GM23338 (cell line): ENCODE measurements around the gene CD80.

Experiments
- CTCF ChIP-seq, 2 experiments: fragments of 200-600 bp in 1 of 2; sonication (generic) in 1 of 2; conservative IDR thresholded peaks; 2 replicates each; pipeline versions ENCODE4 v1.5.1 to v1.6.1; 2016 to 2017; ENCODE audit warnings: antibody characterized with exemption in 2 of 2, low read depth in 2 of 2, mild to moderate bottlenecking in 2 of 2, moderate library complexity in 1 of 2
- EZH2 ChIP-seq: fragments of 200-600 bp; sonication (generic); IDR thresholded peaks from one replicate; pipeline ENCODE4 v1.8.0; 2017; ENCODE audit warnings: antibody characterized with exemption, mild to moderate bottlenecking, low read depth; ENCODE audit not compliant: unreplicated experiment
- EZH2phosphoT487 ChIP-seq: fragments of 200-600 bp; sonication (generic); IDR thresholded peaks from one replicate; pipeline ENCODE4 v1.8.1; 2018; ENCODE audit warnings: antibody characterized with exemption; ENCODE audit not compliant: unreplicated experiment
- NANOG ChIP-seq: IDR thresholded peaks from 2 replicates; pipeline ENCODE4 v1.6.1; 2016; ENCODE audit warnings: antibody characterized with exemption, borderline replicate concordance
- POLR2AphosphoS5 ChIP-seq: IDR thresholded peaks from 2 replicates; pipeline ENCODE4 v1.6.1; 2016; ENCODE audit warnings: antibody characterized with exemption, low read depth
- TF ChIP-seq, protein P1 (sequence below): IDR thresholded peaks from one replicate; pipeline ENCODE4 v1.6.1; 2018; ENCODE audit warnings: antibody characterized with exemption; ENCODE audit not compliant: unreplicated experiment

GRCh38 chr3:119575507-119575906 lies 16.1 kb upstream of the CD80 start:
- TF ChIP-seq EZH2 (no peak), CTCF (conservative IDR thresholded peaks at IDR 0.05; ENCODE audit: low read depth in 2 of 2) (no peak), POLR2AphosphoS5 (no peak), NANOG (no peak), EZH2phosphoT487 (no peak)
- TF ChIP-seq, protein P1, sequence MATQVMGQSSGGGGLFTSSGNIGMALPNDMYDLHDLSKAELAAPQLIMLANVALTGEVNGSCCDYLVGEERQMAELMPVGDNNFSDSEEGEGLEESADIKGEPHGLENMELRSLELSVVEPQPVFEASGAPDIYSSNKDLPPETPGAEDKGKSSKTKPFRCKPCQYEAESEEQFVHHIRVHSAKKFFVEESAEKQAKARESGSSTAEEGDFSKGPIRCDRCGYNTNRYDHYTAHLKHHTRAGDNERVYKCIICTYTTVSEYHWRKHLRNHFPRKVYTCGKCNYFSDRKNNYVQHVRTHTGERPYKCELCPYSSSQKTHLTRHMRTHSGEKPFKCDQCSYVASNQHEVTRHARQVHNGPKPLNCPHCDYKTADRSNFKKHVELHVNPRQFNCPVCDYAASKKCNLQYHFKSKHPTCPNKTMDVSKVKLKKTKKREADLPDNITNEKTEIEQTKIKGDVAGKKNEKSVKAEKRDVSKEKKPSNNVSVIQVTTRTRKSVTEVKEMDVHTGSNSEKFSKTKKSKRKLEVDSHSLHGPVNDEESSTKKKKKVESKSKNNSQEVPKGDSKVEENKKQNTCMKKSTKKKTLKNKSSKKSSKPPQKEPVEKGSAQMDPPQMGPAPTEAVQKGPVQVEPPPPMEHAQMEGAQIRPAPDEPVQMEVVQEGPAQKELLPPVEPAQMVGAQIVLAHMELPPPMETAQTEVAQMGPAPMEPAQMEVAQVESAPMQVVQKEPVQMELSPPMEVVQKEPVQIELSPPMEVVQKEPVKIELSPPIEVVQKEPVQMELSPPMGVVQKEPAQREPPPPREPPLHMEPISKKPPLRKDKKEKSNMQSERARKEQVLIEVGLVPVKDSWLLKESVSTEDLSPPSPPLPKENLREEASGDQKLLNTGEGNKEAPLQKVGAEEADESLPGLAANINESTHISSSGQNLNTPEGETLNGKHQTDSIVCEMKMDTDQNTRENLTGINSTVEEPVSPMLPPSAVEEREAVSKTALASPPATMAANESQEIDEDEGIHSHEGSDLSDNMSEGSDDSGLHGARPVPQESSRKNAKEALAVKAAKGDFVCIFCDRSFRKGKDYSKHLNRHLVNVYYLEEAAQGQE = no peak
